AG09319 (cell line): ENCODE data around the gene SERPIND1.

Source experiments
- DNase-seq: peaks from one replicate; pipeline ENCODE4 v3.0.0-alpha.2; 2010; ENCODE audit warnings: low read depth; ENCODE audit errors: extremely low read depth
- CTCF ChIP-seq: IDR thresholded peaks from 2 replicates; pipeline ENCODE4 v1.5.1; 2011; ENCODE audit warnings: low read depth, mild to moderate bottlenecking, inconsistent platforms, low read length, moderate library complexity

Gene SERPIND1

GRCh38 chr22:20751185-20751851 lies 22.6 kb upstream of the SERPIND1 start:
- TF ChIP-seq CTCF: no peak
- DNase-seq: no peak

- no peak for TF ChIP-seq CTCF
- DNase-seq: no peak
Measured at GRCh38 chr22:20752104-20752741, 21.7 kb upstream of the SERPIND1 start.

GRCh38 chr22:20752873-20753272 lies 21.0 kb upstream of the SERPIND1 start:
- TF ChIP-seq CTCF: no peak
- DNase-seq: no peak

- no peak for DNase-seq
- TF ChIP-seq CTCF: no peak
Measured at GRCh38 chr22:20756846-20757245, 17.1 kb upstream of the SERPIND1 start.

- no peak for TF ChIP-seq CTCF
- no peak for DNase-seq
Measured at GRCh38 chr22:20758688-20759087, 15.2 kb upstream of the SERPIND1 start.

- DNase-seq: no peak
- TF ChIP-seq CTCF: no peak
Measured at GRCh38 chr22:20760084-20760483, 13.8 kb upstream of the SERPIND1 start.

- no peak for DNase-seq
- no peak for TF ChIP-seq CTCF
Measured at GRCh38 chr22:20761536-20761935, 12.4 kb upstream of the SERPIND1 start.
